ENCODE measurements around the gene OPA1. TPM values are rescaled to one million over a fixed set of nuclear protein-coding genes. Genes with fewer than 3 reads are reported as not detected.

Gene OPA1
- total RNA-seq, 1 donor from 2014 or later = 124 TPM

GRCh38 chr3:193645806-193646205 lies 52.8 kb downstream of the OPA1 start:
- Histone ChIP-seq H3K36me3 (peaks cover 85% of the 10 kb centered on the region), H3K27me3 (ENCODE audit: low read depth) (no peaks in the 10 kb centered on the region), H3K4me3 (no peak overlapping the region), H3K9me3 (replicated peaks) (no peaks in the 10 kb centered on the region), H3K27ac (replicated peaks) (no peak overlapping the region), H3K4me1 (peaks cover 35% of the 10 kb centered on the region)
- intact Hi-C loops (cut with micrococcal nuclease) = no loop called here
- TF ChIP-seq, protein P1, sequence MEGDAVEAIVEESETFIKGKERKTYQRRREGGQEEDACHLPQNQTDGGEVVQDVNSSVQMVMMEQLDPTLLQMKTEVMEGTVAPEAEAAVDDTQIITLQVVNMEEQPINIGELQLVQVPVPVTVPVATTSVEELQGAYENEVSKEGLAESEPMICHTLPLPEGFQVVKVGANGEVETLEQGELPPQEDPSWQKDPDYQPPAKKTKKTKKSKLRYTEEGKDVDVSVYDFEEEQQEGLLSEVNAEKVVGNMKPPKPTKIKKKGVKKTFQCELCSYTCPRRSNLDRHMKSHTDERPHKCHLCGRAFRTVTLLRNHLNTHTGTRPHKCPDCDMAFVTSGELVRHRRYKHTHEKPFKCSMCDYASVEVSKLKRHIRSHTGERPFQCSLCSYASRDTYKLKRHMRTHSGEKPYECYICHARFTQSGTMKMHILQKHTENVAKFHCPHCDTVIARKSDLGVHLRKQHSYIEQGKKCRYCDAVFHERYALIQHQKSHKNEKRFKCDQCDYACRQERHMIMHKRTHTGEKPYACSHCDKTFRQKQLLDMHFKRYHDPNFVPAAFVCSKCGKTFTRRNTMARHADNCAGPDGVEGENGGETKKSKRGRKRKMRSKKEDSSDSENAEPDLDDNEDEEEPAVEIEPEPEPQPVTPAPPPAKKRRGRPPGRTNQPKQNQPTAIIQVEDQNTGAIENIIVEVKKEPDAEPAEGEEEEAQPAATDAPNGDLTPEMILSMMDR (IDR thresholded peaks at IDR 0.05; ENCODE audit: borderline replicate concordance) = no peak
- DNase-seq = no peak

- Histone ChIP-seq H3K4me1 (peaks cover 35% of the 10 kb centered on the region), H3K27ac (replicated peaks) (no peak overlapping the region), H3K27me3 (ENCODE audit: low read depth) (no peaks in the 10 kb centered on the region), H3K9me3 (replicated peaks) (no peaks in the 10 kb centered on the region), H3K36me3 (peaks cover 78% of the 10 kb centered on the region), H3K4me3 (no peak overlapping the region)
- TF ChIP-seq, protein P1 (IDR thresholded peaks at IDR 0.05; ENCODE audit: borderline replicate concordance) = no peak
- intact Hi-C loops (cut with micrococcal nuclease) = no loop called here
- no peak for DNase-seq
Observed at GRCh38 chr3:193648542-193649076, 55.6 kb downstream of the OPA1 start.

- Histone ChIP-seq H3K36me3 (peaks cover 76% of the 10 kb centered on the region), H3K27me3 (ENCODE audit: low read depth) (no peaks in the 10 kb centered on the region), H3K27ac (replicated peaks) (no peak overlapping the region), H3K4me3 (no peak overlapping the region), H3K9me3 (replicated peaks) (no peaks in the 10 kb centered on the region), H3K4me1 (peaks cover 16% of the 10 kb centered on the region)
- DNase-seq = no peak
- intact Hi-C loops (cut with micrococcal nuclease) = loop anchor here (10.0 kb wide), 1 partner anchor 1954 kb away; no protein-coding TSS in a partner anchor
- TF ChIP-seq, protein P1 (IDR thresholded peaks at IDR 0.05; ENCODE audit: borderline replicate concordance) = no peak
Observed at GRCh38 chr3:193650585-193650984, 57.6 kb downstream of the OPA1 start.

GRCh38 chr3:193655831-193656433 lies 62.9 kb downstream of the OPA1 start:
- Histone ChIP-seq H3K36me3 (peaks cover 84% of the 10 kb centered on the region), H3K27ac (replicated peaks) (peak overlapping the region; percentile 2)

DNA sequence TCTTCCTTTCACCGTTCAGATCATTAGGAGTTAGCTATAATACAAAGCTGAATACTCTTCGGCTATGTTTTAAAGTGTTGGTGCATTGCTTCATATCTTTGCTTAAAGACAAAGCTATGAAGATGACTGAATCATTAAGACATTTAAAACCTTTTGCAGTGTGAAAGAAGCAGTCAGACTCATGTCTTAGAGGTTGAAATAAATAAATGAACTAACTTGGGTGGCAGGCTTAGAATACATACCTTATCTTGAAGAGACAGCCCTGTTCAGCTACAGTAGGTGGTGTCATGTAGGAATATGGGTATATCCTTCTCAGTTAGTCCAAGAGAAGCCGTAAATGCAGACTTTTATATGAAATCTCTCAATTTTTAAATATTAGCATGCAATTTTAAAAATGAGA lies 63.4 kb downstream of the OPA1 start:
- no peak overlapping the region for H3K4me3 ChIP-seq
- TF ChIP-seq, protein P1 (IDR thresholded peaks at IDR 0.05; ENCODE audit: borderline replicate concordance) = no peak
- intact Hi-C loops (cut with micrococcal nuclease) = loop anchor here (10.0 kb wide), 1 partner anchor 1948 kb away; no protein-coding TSS in a partner anchor
- H3K27me3 ChIP-seq (ENCODE audit: low read depth) = no peaks in the 10 kb centered on the region
- peaks cover 89% of the 10 kb centered on the region for H3K36me3 ChIP-seq
- no peaks in the 10 kb centered on the region for H3K9me3 ChIP-seq (replicated peaks)
- H3K27ac ChIP-seq (replicated peaks) = peak overlapping the region; percentile 2
- no peak for DNase-seq
- peaks cover 9% of the 10 kb centered on the region for H3K4me1 ChIP-seq

More at GRCh38 chr3:193655831-193656433, 62.9 kb downstream of the OPA1 start:
- Histone ChIP-seq H3K4me3 (no peak overlapping the region), H3K4me1 (peaks cover 9% of the 10 kb centered on the region), H3K9me3 (replicated peaks) (no peaks in the 10 kb centered on the region), H3K27me3 (ENCODE audit: low read depth) (no peaks in the 10 kb centered on the region)
- intact Hi-C loops (cut with micrococcal nuclease) = loop anchor here (10.0 kb wide), 1 partner anchor 1949 kb away; no protein-coding TSS in a partner anchor
- DNase-seq = no peak
- TF ChIP-seq, protein P1 (IDR thresholded peaks at IDR 0.05; ENCODE audit: borderline replicate concordance) = no peak

Data from left ventricle myocardium inferior (tissue), 1 donor.